Measurements from ENCODE around the gene FMNL2.

FMNL2 gene

DNA sequence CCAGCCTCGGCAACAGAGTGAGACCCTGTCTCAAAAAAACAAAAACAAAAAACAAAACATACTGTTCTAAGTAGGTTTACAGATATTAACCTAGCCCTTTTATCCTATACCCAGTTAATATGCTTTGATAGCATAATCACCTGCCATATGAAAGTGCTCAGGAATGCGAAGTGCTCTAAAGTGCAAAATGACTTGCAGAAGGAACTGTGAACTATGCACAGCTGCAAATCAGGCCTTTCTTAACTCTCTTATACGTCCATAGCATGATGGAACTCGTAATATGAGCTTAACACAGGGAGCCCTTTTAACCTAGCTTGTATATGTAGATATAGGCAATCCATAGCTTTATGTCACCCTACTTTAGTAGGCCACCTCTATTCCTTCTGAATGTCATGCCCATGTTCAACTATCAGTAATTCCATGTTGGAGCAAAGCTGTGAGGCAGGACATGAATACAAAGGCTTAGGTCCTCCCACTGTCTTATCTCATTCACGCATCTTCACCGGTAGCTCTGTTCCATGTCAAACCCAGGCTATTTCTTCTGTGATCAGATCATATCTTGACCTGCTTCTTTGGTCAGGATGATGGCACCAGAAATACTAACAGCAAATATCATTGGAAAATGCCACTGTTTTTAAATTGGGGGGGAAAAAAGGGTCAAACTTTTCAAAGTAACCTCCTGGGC is 309.4 kb downstream of the FMNL2 start:
- Histone ChIP-seq H3K36me3 (peaks cover 6% of the 10 kb centered on the region), H3K9me3 (no peaks in the 10 kb centered on the region), H3K4me3 (ENCODE audit: low read depth in 1 of 2, low read length in 1 of 2) (no peak overlapping the region), H3K27me3 (peaks cover under 1% of the 10 kb centered on the region), H3K4me1 (ENCODE audit: control insufficient read depth in 1 of 2, insufficient read depth in 1 of 2, low read depth in 1 of 2, low read length in 1 of 2) (no peaks in the 10 kb centered on the region), H3K27ac (no peak overlapping the region)
- TF ChIP-seq CTCF (IDR thresholded peaks at IDR 0.05): no peak

- no peak for TF ChIP-seq CTCF (IDR thresholded peaks at IDR 0.05)
- Histone ChIP-seq H3K4me1 (ENCODE audit: control insufficient read depth in 1 of 2, insufficient read depth in 1 of 2, low read depth in 1 of 2, low read length in 1 of 2) (no peaks in the 10 kb centered on the region), H3K4me3 (ENCODE audit: low read depth in 1 of 2, low read length in 1 of 2) (no peak overlapping the region), H3K27ac (no peak overlapping the region), H3K9me3 (no peaks in the 10 kb centered on the region), H3K36me3 (peaks cover 14% of the 10 kb centered on the region), H3K27me3 (no peaks in the 10 kb centered on the region)
Measured at GRCh38 chr2:152646264-152646663, 311.3 kb downstream of the FMNL2 start.

- no peak overlapping the region for H3K4me3 ChIP-seq (ENCODE audit: low read depth in 1 of 2, low read length in 1 of 2)
- peaks cover 15% of the 10 kb centered on the region for H3K36me3 ChIP-seq
- H3K4me1 ChIP-seq (ENCODE audit: control insufficient read depth in 1 of 2, insufficient read depth in 1 of 2, low read depth in 1 of 2, low read length in 1 of 2): no peaks in the 10 kb centered on the region
- no peaks in the 10 kb centered on the region for H3K27me3 ChIP-seq
- no peak overlapping the region for H3K27ac ChIP-seq
- no peaks in the 10 kb centered on the region for H3K9me3 ChIP-seq
- TF ChIP-seq CTCF (IDR thresholded peaks at IDR 0.05): no peak
Measured at GRCh38 chr2:152646775-152647174, 311.8 kb downstream of the FMNL2 start.

DNA sequence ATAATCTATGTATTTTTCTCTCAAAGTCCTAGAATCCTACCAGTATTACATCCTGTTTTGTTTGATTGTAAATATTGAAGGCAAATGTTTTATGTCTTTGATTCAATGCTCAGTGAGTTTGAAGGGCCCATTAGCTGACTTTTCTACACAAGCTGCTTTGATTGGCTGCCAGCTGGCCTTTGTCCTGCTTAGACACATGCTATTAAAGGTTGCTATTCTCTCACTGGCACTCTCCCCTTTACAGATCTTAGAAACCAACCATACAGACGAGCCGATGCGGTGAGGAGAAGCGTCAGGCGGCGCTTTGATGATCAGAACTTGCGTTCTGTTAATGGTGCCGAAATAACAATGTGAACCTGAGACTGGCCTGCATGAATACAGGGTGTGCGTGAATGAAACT is 312.6 kb downstream of the FMNL2 start:
- H3K4me1 ChIP-seq (ENCODE audit: control insufficient read depth in 1 of 2, insufficient read depth in 1 of 2, low read depth in 1 of 2, low read length in 1 of 2): no peaks in the 10 kb centered on the region
- no peaks in the 10 kb centered on the region for H3K9me3 ChIP-seq
- no peak overlapping the region for H3K4me3 ChIP-seq (ENCODE audit: low read depth in 1 of 2, low read length in 1 of 2)
- H3K27me3 ChIP-seq: no peaks in the 10 kb centered on the region
- TF ChIP-seq CTCF (IDR thresholded peaks at IDR 0.05): no peak
- no peak overlapping the region for H3K27ac ChIP-seq
- H3K36me3 ChIP-seq: peaks cover 23% of the 10 kb centered on the region

DNA sequence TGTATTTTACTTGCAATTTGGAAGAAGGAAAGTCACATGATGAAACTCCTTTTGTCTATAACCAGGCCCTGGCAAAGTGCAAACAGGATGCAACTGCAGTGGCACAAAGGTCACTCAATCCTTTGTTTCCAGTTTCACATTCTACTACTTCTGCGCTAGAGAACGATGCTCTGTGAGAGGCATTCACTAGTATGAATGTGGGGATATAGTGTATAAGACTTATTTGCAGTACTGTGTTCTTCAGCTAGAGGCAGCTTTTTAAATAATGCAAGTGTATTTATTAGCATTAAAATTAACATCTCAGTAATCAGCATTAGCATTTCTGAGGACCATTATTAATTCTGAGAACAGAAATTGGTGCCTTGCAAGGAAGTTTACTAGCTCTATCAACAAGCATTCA is 313.4 kb downstream of the FMNL2 start:
- Histone ChIP-seq H3K4me3 (ENCODE audit: low read depth in 1 of 2, low read length in 1 of 2) (no peak overlapping the region), H3K27ac (no peak overlapping the region), H3K36me3 (peaks cover 26% of the 10 kb centered on the region), H3K4me1 (ENCODE audit: control insufficient read depth in 1 of 2, insufficient read depth in 1 of 2, low read depth in 1 of 2, low read length in 1 of 2) (no peaks in the 10 kb centered on the region), H3K27me3 (no peaks in the 10 kb centered on the region), H3K9me3 (no peaks in the 10 kb centered on the region)
- no peak for TF ChIP-seq CTCF (IDR thresholded peaks at IDR 0.05)

Data from neutrophil (primary cell).